Measurements from ENCODE around the gene FRMD4A.

DNA sequence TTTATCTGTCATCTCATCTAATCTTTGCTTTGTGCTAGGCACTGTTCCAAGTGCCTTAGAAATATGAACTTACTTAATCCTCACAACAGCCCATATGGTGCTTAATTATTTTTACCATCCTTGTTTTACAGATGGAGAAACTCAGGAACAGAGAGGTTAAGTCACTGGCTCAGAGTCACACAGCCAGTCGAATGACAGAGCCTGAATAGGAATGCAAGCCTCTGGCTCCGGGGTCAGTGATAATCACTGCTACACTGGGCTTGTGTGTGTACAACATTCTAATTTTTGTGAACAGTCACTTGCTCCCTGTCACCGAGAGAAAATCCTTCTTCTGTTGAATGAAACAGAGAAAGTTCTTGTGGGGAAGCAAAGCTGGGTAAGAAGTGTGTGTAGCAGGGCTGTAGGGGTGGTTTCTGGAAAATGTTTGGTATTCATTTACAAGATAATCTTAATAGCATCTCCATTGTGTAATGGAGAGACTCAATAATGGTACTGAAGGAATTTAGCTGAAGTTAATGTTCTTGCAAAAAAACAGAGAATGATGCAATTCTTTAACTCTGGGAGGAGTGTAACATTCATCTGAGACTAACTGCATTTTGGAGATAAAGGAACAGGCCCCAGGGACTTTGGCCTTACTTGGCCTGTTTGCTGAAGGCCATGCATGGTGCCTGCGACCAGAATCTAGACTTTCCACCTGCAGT lies 290.6 kb downstream of the FRMD4A start:
- TF ChIP-seq, protein P1, sequence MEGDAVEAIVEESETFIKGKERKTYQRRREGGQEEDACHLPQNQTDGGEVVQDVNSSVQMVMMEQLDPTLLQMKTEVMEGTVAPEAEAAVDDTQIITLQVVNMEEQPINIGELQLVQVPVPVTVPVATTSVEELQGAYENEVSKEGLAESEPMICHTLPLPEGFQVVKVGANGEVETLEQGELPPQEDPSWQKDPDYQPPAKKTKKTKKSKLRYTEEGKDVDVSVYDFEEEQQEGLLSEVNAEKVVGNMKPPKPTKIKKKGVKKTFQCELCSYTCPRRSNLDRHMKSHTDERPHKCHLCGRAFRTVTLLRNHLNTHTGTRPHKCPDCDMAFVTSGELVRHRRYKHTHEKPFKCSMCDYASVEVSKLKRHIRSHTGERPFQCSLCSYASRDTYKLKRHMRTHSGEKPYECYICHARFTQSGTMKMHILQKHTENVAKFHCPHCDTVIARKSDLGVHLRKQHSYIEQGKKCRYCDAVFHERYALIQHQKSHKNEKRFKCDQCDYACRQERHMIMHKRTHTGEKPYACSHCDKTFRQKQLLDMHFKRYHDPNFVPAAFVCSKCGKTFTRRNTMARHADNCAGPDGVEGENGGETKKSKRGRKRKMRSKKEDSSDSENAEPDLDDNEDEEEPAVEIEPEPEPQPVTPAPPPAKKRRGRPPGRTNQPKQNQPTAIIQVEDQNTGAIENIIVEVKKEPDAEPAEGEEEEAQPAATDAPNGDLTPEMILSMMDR (IDR thresholded peaks at IDR 0.05; ENCODE audit: poor library complexity): no peak
- no peak for TF ChIP-seq EZH2 (IDR thresholded peaks at IDR 0.05; ENCODE audit: borderline replicate concordance)
- TF ChIP-seq EZH2phosphoT487 (IDR thresholded peaks at IDR 0.05; ENCODE audit: low read depth, severe bottlenecking, unreplicated experiment): no peak

Measured in hepatocyte (in vitro differentiated cells).